Cardiac fibroblast (primary cell): ENCODE results near the gene C19orf12.

Experiments
- DNase-seq, 2 donors: peaks; one replicate each; pipeline versions ENCODE4 v3.0.0 to v3.0.0-alpha.2; 2010; ENCODE audit warnings: low read depth in 2 of 2
- H3K4me3 ChIP-seq, 2 donors: replicated peaks in 1 of 2; 1 replicate in 1 of 2; 2 replicates in 1 of 2; pipeline ENCODE4 v1.5.1; 2011; ENCODE audit warnings: low read depth in 2 of 2, low read length in 2 of 2, mild to moderate bottlenecking in 2 of 2, moderate library complexity in 1 of 2
- TF ChIP-seq, protein P1 (sequence below): IDR thresholded peaks from one replicate; pipeline ENCODE4 v1.5.1; 2011; ENCODE audit warnings: low read depth, mild to moderate bottlenecking, low read length, inconsistent platforms

C19orf12 gene

DNA sequence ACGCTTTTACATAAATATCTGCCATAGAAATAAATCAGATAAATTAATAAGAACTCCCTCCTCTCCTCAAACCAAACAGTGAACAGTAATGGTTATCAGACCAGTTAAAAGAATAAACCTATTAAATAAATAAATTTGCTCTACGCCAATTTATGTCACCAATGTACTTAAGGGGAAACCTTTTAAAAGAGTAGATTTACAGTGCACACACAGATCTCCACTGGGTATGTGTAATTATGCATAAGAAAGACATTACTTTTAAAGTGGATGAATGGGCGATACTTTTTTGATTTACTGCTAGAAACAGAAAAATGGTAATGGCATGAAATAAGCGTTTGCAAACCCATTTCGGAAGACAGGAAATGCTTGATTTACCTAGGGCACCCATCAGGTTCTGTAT is 34.9 kb upstream of the C19orf12 start:
- no peak for DNase-seq
- TF ChIP-seq, protein P1, sequence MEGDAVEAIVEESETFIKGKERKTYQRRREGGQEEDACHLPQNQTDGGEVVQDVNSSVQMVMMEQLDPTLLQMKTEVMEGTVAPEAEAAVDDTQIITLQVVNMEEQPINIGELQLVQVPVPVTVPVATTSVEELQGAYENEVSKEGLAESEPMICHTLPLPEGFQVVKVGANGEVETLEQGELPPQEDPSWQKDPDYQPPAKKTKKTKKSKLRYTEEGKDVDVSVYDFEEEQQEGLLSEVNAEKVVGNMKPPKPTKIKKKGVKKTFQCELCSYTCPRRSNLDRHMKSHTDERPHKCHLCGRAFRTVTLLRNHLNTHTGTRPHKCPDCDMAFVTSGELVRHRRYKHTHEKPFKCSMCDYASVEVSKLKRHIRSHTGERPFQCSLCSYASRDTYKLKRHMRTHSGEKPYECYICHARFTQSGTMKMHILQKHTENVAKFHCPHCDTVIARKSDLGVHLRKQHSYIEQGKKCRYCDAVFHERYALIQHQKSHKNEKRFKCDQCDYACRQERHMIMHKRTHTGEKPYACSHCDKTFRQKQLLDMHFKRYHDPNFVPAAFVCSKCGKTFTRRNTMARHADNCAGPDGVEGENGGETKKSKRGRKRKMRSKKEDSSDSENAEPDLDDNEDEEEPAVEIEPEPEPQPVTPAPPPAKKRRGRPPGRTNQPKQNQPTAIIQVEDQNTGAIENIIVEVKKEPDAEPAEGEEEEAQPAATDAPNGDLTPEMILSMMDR = no peak
- no peak overlapping the region for H3K4me3 ChIP-seq

DNA sequence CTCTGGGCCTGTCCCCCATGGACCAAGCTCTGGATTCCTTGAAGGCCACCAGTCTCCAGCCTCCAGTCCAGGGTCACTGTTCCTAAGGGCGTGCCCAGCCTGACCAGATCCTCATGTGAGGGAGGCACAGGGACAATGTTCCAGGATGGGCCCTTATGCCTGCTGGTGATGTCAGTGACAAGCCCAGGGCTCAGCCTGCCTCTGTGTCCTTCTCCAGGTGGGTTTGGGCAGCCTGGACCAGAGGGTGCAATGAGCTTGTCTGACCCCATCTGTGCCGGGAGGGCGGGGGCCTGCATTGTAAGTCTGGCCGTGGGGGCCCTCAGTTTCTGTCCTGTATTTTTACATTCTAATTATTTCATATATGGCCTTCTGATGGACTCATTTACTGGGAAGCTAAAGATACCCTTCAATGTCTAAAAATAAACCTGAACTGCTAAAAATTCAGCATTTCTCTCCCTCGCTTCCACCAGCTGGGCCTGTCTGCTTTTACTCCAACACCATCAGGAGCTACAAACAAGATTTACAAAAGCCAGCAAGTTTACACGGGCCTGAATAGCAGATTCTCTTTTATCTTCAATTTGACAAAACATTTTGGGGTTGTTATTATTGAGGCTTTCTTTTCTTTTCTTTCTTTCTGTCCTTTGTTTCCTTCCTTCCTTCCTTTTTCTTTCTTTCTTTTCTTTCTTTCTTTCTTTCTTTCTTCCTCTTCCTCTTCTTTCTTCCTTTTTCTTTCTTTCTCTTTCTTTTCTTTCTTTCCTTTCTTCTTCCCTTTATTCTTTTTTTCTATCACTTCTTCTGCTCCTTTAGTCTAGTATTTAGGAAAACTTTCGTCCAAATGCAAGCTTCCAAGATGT is 34.2 kb upstream of the C19orf12 start:
- no peak overlapping the region for H3K4me3 ChIP-seq
- DNase-seq = no peak
- TF ChIP-seq, protein P1 = no peak

DNA sequence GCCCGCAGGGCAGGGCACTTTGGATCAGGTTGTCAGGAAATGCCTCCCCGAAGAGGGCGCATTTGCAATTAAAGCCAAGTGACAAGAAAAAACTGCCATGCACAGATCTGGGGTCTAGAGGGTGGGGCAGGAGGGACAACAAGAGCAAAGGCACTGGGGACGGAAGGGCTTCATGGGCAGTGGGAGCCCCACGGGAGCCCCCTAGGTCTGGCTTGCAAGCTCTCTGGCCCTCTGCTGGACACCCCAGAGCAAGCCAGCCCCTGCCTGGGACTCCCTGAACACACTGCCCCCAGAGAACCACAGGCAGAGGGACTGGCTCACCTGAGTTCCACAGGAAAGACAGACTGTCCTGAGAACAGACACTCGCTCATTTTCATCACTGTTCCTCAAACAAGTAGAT is 30.2 kb upstream of the C19orf12 start:
- no peak for DNase-seq
- TF ChIP-seq, protein P1 = peak; percentile 24
- H3K4me3 ChIP-seq = no peak overlapping the region

DNA sequence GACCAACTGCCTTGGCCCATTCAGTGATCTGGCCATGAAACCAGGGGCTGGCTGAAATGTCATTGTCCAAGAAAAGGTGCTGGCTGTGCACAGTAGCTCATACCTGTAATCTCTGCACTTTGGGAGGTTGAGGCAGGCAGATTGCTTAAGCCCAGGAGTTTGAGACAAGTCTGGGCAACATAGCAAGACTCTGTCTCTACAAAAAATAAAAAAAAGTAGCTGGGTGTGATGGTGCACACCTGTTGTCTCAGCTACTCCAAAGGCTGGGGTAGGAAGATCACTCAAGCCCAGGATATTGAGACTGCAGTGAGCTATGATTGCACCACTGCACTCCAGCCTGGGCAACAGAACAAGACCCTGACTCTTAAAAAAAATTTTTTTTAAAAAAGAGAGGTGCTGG is 28.6 kb upstream of the C19orf12 start:
- no peak overlapping the region for H3K4me3 ChIP-seq
- DNase-seq = no peak
- TF ChIP-seq, protein P1 = no peak

DNA sequence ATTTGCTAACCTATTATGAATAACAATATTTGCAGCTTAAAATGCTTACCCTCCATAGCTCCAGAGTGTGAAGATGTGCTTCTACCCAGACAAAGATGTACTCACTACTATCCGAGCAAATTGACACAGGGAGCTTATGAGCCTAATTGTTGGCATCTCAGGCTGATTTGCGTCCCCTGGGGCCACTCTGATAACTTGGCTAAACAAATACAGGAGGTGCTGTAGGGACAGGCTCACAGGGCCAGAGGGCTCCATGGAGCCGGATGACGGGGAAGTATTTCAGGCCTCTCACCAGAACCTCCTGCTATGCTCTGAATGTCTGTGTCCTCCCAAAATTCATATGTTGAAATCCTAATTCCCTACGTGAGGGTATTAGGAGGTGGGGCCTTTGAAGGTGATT is 26.7 kb upstream of the C19orf12 start:
- DNase-seq = no peak
- TF ChIP-seq, protein P1 = no peak
- no peak overlapping the region for H3K4me3 ChIP-seq

DNA sequence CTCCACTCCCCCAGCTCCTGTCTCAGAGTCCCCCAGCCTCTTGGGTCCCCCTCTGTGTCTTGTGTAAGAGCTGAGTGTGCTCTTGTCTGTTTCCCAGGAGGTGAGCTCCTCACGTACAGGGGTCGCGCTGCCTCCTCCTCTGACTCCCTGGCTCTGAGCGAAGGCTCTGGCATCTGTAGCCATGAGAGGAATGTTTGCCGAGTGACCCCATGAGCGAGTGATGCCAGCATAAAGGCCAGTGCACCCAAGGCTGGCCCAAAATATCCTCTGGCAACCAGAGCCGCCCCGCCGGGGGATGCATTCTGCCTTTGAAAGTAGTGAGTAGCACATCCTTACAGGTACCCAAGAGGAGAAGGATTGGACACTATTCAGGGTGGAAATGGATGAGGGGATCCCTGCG is 26.2 kb upstream of the C19orf12 start:
- no peak for DNase-seq
- TF ChIP-seq, protein P1 = no peak
- H3K4me3 ChIP-seq = no peak overlapping the region
